HepG2 (cell line): ENCODE results near the gene VDAC2. TPM values are rescaled to one million over a fixed set of nuclear protein-coding genes. Genes with fewer than 3 reads are reported as not detected.
A peak's percentile ranks its signal among the peaks of the same experiment; 100 is the strongest.

Source experiments
- ELF3 ChIP-seq: IDR thresholded peaks from 2 replicates; pipeline ENCODE4 v1.6.1; 2016; ENCODE audit warnings: missing genetic modification reagents, missing compliant biosample characterization
- HMG20B ChIP-seq: conservative IDR thresholded peaks from 2 replicates; pipeline ENCODE4 v1.6.1; 2016; ENCODE audit warnings: missing genetic modification reagents, missing compliant biosample characterization
- ISL2 ChIP-seq: sonication (generic); formaldehyde crosslinking; IDR thresholded peaks from 2 replicates; pipeline ENCODE4 v1.5.0; 2020; ENCODE audit warnings: missing genetic modification reagents
- JUNB ChIP-seq: sonication (generic); formaldehyde crosslinking; IDR thresholded peaks from 2 replicates; pipeline ENCODE4 v1.8.0; 2022; ENCODE audit warnings: missing genetic modification reagents, mild to moderate bottlenecking, borderline replicate concordance
- KDM3A ChIP-seq: IDR thresholded peaks from 2 replicates; pipeline ENCODE4 v1.6.1; 2018; ENCODE audit warnings: low read depth, missing compliant biosample characterization
- NFIC ChIP-seq: IDR thresholded peaks from 2 replicates; pipeline ENCODE4 v1.6.1; 2012; ENCODE audit warnings: mild to moderate bottlenecking, low read length, inconsistent platforms
- NFYC ChIP-seq: IDR thresholded peaks from 2 replicates; pipeline ENCODE4 v1.6.1; 2016; ENCODE audit warnings: missing genetic modification reagents, missing compliant biosample characterization
- PBX3 ChIP-seq: sonication (generic); formaldehyde crosslinking; IDR thresholded peaks from 2 replicates; pipeline ENCODE4 v1.8.1; 2023; ENCODE audit warnings: missing genetic modification reagents, inconsistent platforms, borderline replicate concordance
- PITX1 ChIP-seq: sonication (generic); formaldehyde crosslinking; IDR thresholded peaks from 2 replicates; pipeline ENCODE4 v1.5.1; 2020; ENCODE audit warnings: mild to moderate bottlenecking, missing genetic modification reagents
- SNAI1 ChIP-seq: sonication (generic); formaldehyde crosslinking; IDR thresholded peaks from 2 replicates; pipeline ENCODE4 v1.5.0; 2020; ENCODE audit warnings: mild to moderate bottlenecking, missing genetic modification reagents, borderline replicate concordance
- SP4 ChIP-seq: sonication (generic); formaldehyde crosslinking; IDR thresholded peaks from 2 replicates; pipeline ENCODE4 v1.8.1; 2023; ENCODE audit warnings: mild to moderate bottlenecking, missing genetic modification reagents
- TARDBP ChIP-seq: sonication (generic); formaldehyde crosslinking; IDR thresholded peaks from 2 replicates; pipeline ENCODE4 v1.8.0; 2022; ENCODE audit warnings: mild to moderate bottlenecking, missing genetic modification reagents
- TOE1 ChIP-seq: sonication (generic); formaldehyde crosslinking; IDR thresholded peaks from 2 replicates; pipeline ENCODE4 v1.4.0; 2020; ENCODE audit warnings: mild to moderate bottlenecking, missing genetic modification reagents
- ZNF160 ChIP-seq: sonication (generic); formaldehyde crosslinking; IDR thresholded peaks from 2 replicates; pipeline ENCODE4 v1.8.0; 2022; ENCODE audit warnings: mild to moderate bottlenecking, inconsistent platforms, missing genetic modification reagents
- ZNF17 ChIP-seq: sonication (generic); formaldehyde crosslinking; IDR thresholded peaks from 2 replicates; pipeline ENCODE4 v1.5.0; 2020; ENCODE audit warnings: mild to moderate bottlenecking, missing genetic modification reagents
- ZNF230 ChIP-seq: sonication (generic); formaldehyde crosslinking; IDR thresholded peaks from 2 replicates; pipeline ENCODE4 v1.4.0; 2020; ENCODE audit warnings: mild to moderate bottlenecking, missing genetic modification reagents
- ZNF280B ChIP-seq: sonication (generic); formaldehyde crosslinking; IDR thresholded peaks from 2 replicates; pipeline ENCODE4 v1.5.0; 2020; ENCODE audit warnings: missing genetic modification reagents, mild to moderate bottlenecking, borderline replicate concordance
- ZNF333 ChIP-seq: sonication (generic); formaldehyde crosslinking; IDR thresholded peaks from 2 replicates; pipeline ENCODE4 v1.4.0; 2020; ENCODE audit warnings: mild to moderate bottlenecking, missing genetic modification reagents, borderline replicate concordance
- ZNF407 ChIP-seq: sonication (generic); formaldehyde crosslinking; IDR thresholded peaks from one replicate; pipeline ENCODE4 v1.5.1; 2020; ENCODE audit warnings: mild to moderate bottlenecking, missing genetic modification reagents; ENCODE audit errors: not compliant biosample characterization
- ZNF441 ChIP-seq: sonication (generic); formaldehyde crosslinking; IDR thresholded peaks from 2 replicates; pipeline ENCODE4 v1.7.0; 2021; ENCODE audit warnings: missing genetic modification reagents, borderline replicate concordance
- polyA plus RNA-seq, 8 experiments: library from polyadenylated mRNA; depleted of rRNA in 3 of 8; stranded (reverse) in 7 of 8; unstranded in 1 of 8; fragments of >200 nt; fragmentation: Illumina TruSeq in 4 of 8; extraction: Trizol in 4 of 8; gene quantifications; 2 replicates each; pipeline versions ENCODE4 v1.2.1 to v1.2.3, GENCODE V29; 2011 to 2016; ENCODE audit warnings: low read depth in 4 of 8, missing spikeins in 1 of 8, mixed read lengths in 1 of 8; ENCODE audit not compliant: insufficient read depth in 1 of 8
- total RNA-seq, 5 experiments: library from RNA; depleted of rRNA; stranded (reverse); fragments of >200 nt; fragmentation: Illumina TruSeq; extraction: Trizol; gene quantifications; 2 replicates each; pipeline ENCODE4 v1.2.3, GENCODE V29; 2016; ENCODE audit warnings: low read depth in 1 of 5

The VDAC2 gene
- total and polyA plus RNA-seq, 2 of the 13 experiments (the other 11 are each of a cell fraction or from before 2014, with no cell fraction given), result 67.9 to 222 TPM

- peak; percentile 71; the same call in 1 of the 2 replicates for TF ChIP-seq ZNF441 (CRISPR knock-in tag)
- TF ChIP-seq ELF3 (CRISPR knock-in tag), result peak; percentile 65
- no peak; the same call in 1 of the 2 replicates for TF ChIP-seq ZNF280B (CRISPR knock-in tag)
- TF ChIP-seq ZNF333 (CRISPR knock-in tag), result peak; percentile 46
- no peak for TF ChIP-seq HMG20B (CRISPR knock-in tag)
- 0 out of 2 replicates have a peak, but pooled peaks have one; percentile 56 for TF ChIP-seq PITX1
- 0 out of 2 replicates have a peak, but pooled peaks have one; percentile 50 for TF ChIP-seq ZNF230 (CRISPR knock-in tag)
- TF ChIP-seq TARDBP, result peak; percentile 95
- TF ChIP-seq SNAI1, result no peak
- no peak for TF ChIP-seq NFIC
- TF ChIP-seq ZNF407 (CRISPR knock-in tag), result no peak
- TF ChIP-seq ZNF160 (CRISPR knock-in tag), result no peak
- TF ChIP-seq ZNF17 (CRISPR knock-in tag), result no peak
- TF ChIP-seq PBX3 (CRISPR knock-in tag), result no peak
- TF ChIP-seq JUNB (CRISPR knock-in tag), result no peak
- TF ChIP-seq SP4 (CRISPR knock-in tag), result peak; percentile 93
- no peak for TF ChIP-seq NFYC
- TF ChIP-seq ISL2, result peak; percentile 59; the same call in 1 of the 2 replicates
- TF ChIP-seq TOE1 (CRISPR knock-in tag), result no peak
- peak; percentile 93; the same call in 1 of the 2 replicates for TF ChIP-seq KDM3A (CRISPR knock-in tag)
Observed at GRCh38 chr10:75210282-75211006, at the start of gene VDAC2 (continued).
